Body of pancreas (tissue), 4 donors: ENCODE data around the gene LILRA5.
"Not testable (repeated sequence)": the region's sequence is repeated elsewhere in the genome, so short reads cannot be mapped to it uniquely, and the experiment has no call there.

Experiments used
- POLR2A ChIP-seq, 3 donors: fragments of 450-650 bp; IDR thresholded peaks; one replicate each; pipeline ENCODE4 v1.6.1; 2016; ENCODE audit warnings: antibody characterized with exemption in 3 of 3, mild to moderate bottlenecking in 2 of 3
- TF ChIP-seq, protein P1 (sequence below), 7 experiments: fragments of 450-650 bp in 4 of 7; fragments of 200-600 bp in 3 of 7; sonication (generic) in 3 of 7; IDR thresholded peaks; one replicate each; pipeline ENCODE4 v1.5.1; 2016 to 2019; ENCODE audit warnings: antibody characterized with exemption in 7 of 7

- not testable (repeated sequence) for TF ChIP-seq POLR2A (IDR thresholded peaks at IDR 0.05)
- TF ChIP-seq, protein P1, sequence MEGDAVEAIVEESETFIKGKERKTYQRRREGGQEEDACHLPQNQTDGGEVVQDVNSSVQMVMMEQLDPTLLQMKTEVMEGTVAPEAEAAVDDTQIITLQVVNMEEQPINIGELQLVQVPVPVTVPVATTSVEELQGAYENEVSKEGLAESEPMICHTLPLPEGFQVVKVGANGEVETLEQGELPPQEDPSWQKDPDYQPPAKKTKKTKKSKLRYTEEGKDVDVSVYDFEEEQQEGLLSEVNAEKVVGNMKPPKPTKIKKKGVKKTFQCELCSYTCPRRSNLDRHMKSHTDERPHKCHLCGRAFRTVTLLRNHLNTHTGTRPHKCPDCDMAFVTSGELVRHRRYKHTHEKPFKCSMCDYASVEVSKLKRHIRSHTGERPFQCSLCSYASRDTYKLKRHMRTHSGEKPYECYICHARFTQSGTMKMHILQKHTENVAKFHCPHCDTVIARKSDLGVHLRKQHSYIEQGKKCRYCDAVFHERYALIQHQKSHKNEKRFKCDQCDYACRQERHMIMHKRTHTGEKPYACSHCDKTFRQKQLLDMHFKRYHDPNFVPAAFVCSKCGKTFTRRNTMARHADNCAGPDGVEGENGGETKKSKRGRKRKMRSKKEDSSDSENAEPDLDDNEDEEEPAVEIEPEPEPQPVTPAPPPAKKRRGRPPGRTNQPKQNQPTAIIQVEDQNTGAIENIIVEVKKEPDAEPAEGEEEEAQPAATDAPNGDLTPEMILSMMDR (IDR thresholded peaks at IDR 0.05), result not testable (repeated sequence)
Observed at GRCh38 chr19:54272181-54272580, 40.8 kb downstream of the LILRA5 start.
